SJSA1 (cell line): Measurements from ENCODE around the gene NME3. TPM values are rescaled to one million over a fixed set of nuclear protein-coding genes. Genes with fewer than 3 reads are reported as not detected.
"Not testable (repeated sequence)": the region's sequence is repeated elsewhere in the genome, so short reads cannot be mapped to it uniquely, and the experiment has no call there.

Experiments used
- DNase-seq, 2 experiments: peaks; one replicate each; pipeline ENCODE4 v3.0.0-alpha.2; 2015 to 2020; ENCODE audit warnings: low spot score in 2 of 2, low read depth in 1 of 2
- H3K27ac ChIP-seq: fragments of 250-450 bp; sonication (Bioruptor Pico); 2 replicates; pipeline ENCODE4 v1.5.1; 2020; ENCODE audit warnings: mild to moderate bottlenecking, moderate library complexity
- H3K27me3 ChIP-seq: fragments of 250-450 bp; sonication (Bioruptor Pico); replicated peaks from 2 replicates; pipeline ENCODE4 v1.5.1; 2020; ENCODE audit warnings: mild to moderate bottlenecking, moderate library complexity
- H3K36me3 ChIP-seq: fragments of 250-450 bp; sonication (Bioruptor Pico); 2 replicates; pipeline ENCODE4 v1.5.1; 2020; ENCODE audit warnings: mild to moderate bottlenecking
- H3K4me1 ChIP-seq: fragments of 250-450 bp; sonication (Bioruptor Pico); replicated peaks from 2 replicates; pipeline ENCODE4 v1.6.1; 2021; ENCODE audit warnings: mild to moderate bottlenecking
- H3K4me3 ChIP-seq: fragments of 250-450 bp; sonication (Bioruptor Pico); 2 replicates; pipeline ENCODE4 v1.5.1; 2020; ENCODE audit warnings: mild to moderate bottlenecking
- H3K9me3 ChIP-seq: fragments of 250-450 bp; sonication (Bioruptor Pico); replicated peaks from 2 replicates; pipeline ENCODE4 v1.5.1; 2020; ENCODE audit warnings: mild to moderate bottlenecking
- total RNA-seq: library from RNA; depleted of rRNA; stranded (reverse); fragments of >200 nt; shearing (Covaris generic); gene quantifications from 2 replicates; pipeline ENCODE4 v1.2.3, GENCODE V29; 2014

NME3 gene
- total RNA-seq, 1 experiment from 2014 or later: 19.9 TPM

DNA sequence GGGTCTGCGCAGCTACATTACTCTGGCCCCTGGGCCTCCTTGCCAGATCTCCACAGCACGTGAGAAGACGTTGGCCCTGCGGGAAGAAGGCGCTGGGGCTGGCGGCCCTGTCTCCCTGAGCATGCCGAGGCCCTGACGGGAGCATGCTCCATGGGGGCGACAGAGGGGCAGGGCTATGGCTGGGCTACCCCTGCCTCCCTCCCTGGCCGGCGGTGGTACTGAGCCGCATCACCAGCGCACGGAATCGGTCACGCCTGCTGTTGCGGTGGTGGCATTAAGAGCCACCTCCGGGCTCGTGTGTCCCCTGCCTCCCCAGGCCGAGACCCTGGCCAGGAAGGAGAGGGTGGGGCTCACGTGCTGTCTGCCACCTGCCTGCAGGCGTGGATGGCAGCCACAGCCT, 37.2 kb downstream of the NME3 start:
- H3K27ac ChIP-seq: no peak overlapping the region
- no peaks in the 10 kb centered on the region for H3K27me3 ChIP-seq
- DNase-seq: no peak
- H3K9me3 ChIP-seq: peaks cover 5% of the 10 kb centered on the region
- H3K36me3 ChIP-seq: peaks cover 47% of the 10 kb centered on the region
- H3K4me1 ChIP-seq: no peaks in the 10 kb centered on the region
- H3K4me3 ChIP-seq: no peak overlapping the region

DNA sequence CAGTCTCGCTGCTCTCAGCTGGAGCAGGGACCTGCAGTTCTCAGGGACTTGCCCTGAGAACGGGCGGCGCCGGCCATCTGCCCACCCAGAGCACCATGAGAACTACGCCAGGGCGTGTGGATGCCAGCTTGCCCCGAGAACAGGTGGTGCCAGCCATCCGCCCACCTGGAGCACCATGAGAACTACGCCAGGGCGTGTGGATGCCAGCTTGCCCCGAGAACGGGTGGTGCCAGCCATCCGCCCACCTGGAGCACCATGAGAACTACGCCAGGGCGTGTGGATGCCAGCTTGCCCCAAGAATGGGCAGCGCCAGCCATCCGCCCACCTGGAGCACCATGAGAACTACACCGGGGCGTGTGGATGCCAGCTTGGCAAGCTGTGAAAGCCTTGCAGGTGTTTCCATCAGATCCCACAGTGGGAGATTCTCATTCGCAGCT, 38.8 kb downstream of the NME3 start:
- H3K36me3 ChIP-seq: peaks cover 58% of the 10 kb centered on the region
- not testable (repeated sequence) for H3K9me3 ChIP-seq

DNA sequence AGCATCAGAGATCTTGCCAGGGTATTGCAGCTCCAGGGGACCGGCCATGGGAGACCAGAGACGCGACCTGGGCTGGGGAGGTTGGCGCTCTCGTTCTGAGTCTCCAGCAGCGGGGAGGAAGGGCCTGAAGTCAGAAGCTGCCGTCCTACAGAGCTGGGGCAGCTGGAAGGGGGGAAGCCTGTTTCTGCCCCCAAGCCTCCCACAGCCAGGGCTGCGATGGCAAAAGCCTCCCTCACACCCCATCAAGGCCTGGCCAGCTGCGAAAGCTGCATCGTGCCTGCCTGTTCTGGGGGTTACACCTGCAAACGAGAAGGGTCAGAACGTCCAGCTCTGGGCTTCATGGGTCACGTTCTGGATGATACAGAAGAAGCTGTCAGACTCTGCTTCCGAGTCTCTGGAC, 39.3 kb downstream of the NME3 start:
- no peaks in the 10 kb centered on the region for H3K4me1 ChIP-seq
- peaks cover 63% of the 10 kb centered on the region for H3K36me3 ChIP-seq
- no peak for DNase-seq
- H3K27ac ChIP-seq: no peak overlapping the region
- peaks cover 5% of the 10 kb centered on the region for H3K9me3 ChIP-seq
- H3K4me3 ChIP-seq: no peak overlapping the region
- H3K27me3 ChIP-seq: no peaks in the 10 kb centered on the region

More for the DNA sequence above, 38.8 kb downstream of the NME3 start:
- DNase-seq, H3K27me3 ChIP-seq, H3K4me1 ChIP-seq, H3K4me3 ChIP-seq, H3K27ac ChIP-seq: not testable (repeated sequence)

DNA sequence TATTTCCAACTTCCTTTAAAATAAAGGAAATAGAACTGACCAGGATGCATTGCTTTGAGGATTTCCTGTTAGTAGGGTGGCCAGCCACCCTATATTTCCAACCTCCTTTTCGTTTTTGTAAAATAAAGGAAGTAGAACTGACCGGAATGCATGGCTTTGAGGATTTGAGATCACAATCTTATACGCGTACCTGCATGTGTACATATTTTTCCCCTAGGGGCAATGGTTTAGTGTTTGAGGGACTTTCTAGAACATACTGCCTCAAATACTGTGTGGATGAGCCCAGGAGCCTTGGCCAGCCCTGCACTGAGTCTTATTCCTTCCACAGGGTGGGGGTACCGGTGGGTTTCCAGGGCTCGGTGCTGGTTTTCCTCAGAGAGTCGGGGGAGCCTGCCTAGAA, 39.7 kb downstream of the NME3 start:
- no peaks in the 10 kb centered on the region for H3K27me3 ChIP-seq
- H3K9me3 ChIP-seq: peaks cover 5% of the 10 kb centered on the region
- H3K4me1 ChIP-seq: no peaks in the 10 kb centered on the region
- H3K4me3 ChIP-seq: no peak overlapping the region
- H3K27ac ChIP-seq: no peak overlapping the region
- DNase-seq: no peak
- H3K36me3 ChIP-seq: peaks cover 67% of the 10 kb centered on the region

DNA sequence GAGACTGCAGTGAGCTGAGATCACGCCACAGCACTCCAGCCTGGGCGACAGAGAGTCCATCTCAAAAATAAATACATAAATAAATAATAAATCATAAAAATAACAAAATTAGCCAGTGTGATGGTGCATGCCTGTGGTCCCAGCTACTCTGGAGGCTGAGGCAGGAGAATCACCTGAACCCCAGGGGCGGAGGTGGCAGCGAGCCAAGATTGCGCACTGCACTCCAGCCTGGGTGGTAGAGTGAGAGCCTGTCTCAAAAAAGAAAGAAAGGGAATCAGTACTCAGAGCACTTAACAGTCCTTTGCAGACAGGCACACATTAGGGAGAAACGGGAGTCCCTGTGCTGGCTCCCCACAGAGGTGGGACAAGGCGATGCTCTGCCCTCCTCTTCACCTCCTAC, 40.3 kb downstream of the NME3 start:
- DNase-seq: no peak
- H3K4me3 ChIP-seq: no peak overlapping the region
- no peak overlapping the region for H3K27ac ChIP-seq
- peaks cover 73% of the 10 kb centered on the region for H3K36me3 ChIP-seq
- no peaks in the 10 kb centered on the region for H3K27me3 ChIP-seq
- no peaks in the 10 kb centered on the region for H3K4me1 ChIP-seq
- H3K9me3 ChIP-seq: peaks cover 5% of the 10 kb centered on the region

DNA sequence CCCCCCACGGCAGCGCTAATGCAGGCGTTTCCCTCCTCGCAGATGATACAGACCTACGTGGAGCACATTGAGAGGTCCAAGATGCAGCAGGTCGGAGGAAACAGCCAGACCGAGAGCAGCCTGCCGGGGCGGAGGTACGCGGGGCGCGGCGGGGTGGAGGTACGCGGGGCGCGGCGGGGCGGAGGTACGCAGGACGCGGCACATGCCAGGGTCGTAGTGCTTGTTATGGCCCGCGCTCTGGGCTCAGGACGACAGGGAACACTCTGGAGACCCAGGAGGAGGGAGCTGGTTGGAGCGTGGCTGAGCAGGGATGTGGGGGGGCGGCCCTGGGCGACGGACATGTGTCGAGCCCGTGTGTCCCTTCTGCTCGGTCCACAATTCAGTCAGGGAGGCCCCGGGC, 41.9 kb downstream of the NME3 start:
- H3K27me3 ChIP-seq: no peaks in the 10 kb centered on the region
- H3K4me3 ChIP-seq: no peak overlapping the region
- no peak for DNase-seq
- no peaks in the 10 kb centered on the region for H3K9me3 ChIP-seq
- peaks cover 75% of the 10 kb centered on the region for H3K36me3 ChIP-seq
- no peaks in the 10 kb centered on the region for H3K4me1 ChIP-seq
- no peak overlapping the region for H3K27ac ChIP-seq

DNA sequence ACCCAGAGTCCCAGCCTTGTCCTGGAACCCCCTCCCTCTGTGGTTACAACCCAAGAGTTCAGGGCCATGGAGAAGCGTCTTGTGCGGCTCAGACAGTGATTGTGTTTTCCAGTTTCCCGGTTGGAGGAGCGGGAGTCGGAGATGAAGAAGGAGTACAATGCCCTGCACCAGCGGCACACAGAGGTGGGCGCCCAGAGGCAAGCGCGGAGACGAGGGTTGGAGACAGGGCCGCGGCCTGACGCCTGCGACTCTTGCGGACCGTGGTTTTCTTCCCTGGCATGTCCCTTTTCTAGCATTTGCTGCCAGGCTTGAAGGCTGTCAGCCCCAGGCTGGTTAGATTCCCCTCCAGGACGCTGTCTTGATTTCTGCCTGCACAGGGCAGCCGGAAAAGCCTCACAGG, 42.3 kb downstream of the NME3 start:
- DNase-seq: no peak
- peaks cover 75% of the 10 kb centered on the region for H3K36me3 ChIP-seq

DNA sequence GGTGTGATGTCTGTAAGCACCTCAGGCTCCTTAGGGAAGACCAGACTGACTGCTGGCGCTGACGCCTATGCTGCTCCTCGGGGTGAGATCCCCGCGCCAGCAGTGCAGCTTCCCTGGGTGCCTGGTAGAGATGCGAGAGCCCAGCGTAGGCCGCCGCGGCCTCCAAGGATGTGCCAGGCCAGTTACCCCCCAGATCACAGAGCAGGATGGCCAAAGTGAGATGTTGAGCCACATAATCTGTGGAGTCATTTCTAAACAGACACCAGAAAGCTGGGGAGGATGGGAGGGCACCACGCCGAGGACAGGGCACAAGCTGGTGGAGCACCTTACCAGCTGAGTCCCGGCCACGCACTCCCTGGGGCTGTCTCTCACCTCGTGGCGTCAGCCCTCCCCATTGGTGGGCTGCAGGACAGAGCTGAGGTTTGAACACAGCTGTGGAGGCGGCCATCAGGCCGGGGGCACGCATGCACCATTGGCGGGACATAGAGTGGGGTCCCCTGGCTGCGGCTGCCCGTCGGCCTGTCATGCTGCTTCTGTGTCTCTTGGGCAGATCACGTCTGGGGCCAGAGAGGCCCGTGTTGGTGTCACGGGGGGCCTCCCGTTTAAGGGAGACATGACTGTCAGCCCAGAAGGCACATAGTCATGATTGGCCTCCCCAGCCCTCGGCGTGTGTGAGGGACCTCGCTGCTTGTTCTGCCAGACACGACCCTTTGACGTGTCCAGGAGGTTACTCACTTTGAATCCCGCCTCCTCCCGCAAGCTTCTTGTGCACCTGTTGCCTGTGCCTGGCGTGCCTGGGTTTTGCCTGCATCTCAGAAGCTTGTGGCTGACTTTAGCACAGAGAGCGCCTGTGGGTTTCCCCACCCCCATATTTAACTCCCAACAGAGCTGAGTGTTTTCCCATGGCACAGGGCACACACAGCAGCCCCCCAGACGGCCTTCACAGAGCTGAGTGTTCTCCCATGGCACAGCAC, 43.4 kb downstream of the NME3 start:
- DNase-seq: no peak
- Histone ChIP-seq H3K27ac (no peak overlapping the region), H3K9me3 (no peaks in the 10 kb centered on the region), H3K36me3 (peaks cover 66% of the 10 kb centered on the region), H3K27me3 (no peaks in the 10 kb centered on the region), H3K4me1 (peaks cover 9% of the 10 kb centered on the region), H3K4me3 (no peak overlapping the region)

More for the DNA sequence above, 42.3 kb downstream of the NME3 start:
- H3K4me1 ChIP-seq: no peaks in the 10 kb centered on the region
- H3K27ac ChIP-seq: no peak overlapping the region
- no peaks in the 10 kb centered on the region for H3K27me3 ChIP-seq
- no peak overlapping the region for H3K4me3 ChIP-seq
- H3K9me3 ChIP-seq: no peaks in the 10 kb centered on the region

DNA sequence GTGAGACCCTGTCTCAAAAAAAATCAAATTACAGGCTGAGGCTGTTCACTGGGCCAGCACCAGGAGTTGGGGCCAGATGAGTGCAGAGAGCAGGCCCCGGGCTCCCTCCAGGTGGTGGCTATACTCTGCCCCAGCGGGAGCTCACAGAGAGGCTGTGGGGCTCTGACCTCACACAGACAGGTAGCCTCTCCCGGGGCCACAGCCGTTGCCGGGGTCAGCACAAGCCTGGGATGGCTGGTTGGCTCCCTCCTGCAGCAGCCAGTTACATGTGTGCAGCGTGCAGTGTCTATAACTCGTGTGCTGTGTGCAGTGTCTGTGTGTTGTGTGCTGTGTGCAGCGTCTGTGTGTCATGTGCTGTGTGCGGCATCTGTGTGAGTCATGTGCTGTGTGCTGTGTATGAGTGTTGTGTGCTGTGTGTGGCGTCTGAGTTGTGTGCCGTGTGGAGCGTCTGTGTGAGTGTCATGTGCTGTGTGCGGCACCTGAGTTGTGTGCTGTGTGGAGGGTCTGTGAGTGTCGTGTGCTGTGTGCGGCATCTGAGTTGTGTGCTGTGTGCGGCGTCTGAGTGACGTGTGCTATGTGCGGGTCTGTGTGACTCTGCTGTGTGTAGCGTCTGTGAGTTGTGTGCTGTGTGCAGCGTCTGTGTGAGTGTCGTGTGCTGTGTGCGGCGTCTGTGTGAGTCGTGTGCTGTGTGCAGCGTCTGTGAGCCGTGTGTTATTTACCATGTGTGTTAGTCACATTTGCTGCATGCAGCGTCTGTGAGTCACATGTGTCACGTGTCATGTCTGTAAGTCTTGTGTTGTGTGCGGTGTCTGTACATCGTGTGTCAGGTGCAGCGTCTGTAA, 44.5 kb downstream of the NME3 start:
- Histone ChIP-seq H3K9me3 (no peaks in the 10 kb centered on the region), H3K4me1 (peaks cover 17% of the 10 kb centered on the region), H3K27me3 (no peaks in the 10 kb centered on the region), H3K4me3 (no peak overlapping the region), H3K36me3 (peaks cover 59% of the 10 kb centered on the region), H3K27ac (no peak overlapping the region)
- DNase-seq: no peak

DNA sequence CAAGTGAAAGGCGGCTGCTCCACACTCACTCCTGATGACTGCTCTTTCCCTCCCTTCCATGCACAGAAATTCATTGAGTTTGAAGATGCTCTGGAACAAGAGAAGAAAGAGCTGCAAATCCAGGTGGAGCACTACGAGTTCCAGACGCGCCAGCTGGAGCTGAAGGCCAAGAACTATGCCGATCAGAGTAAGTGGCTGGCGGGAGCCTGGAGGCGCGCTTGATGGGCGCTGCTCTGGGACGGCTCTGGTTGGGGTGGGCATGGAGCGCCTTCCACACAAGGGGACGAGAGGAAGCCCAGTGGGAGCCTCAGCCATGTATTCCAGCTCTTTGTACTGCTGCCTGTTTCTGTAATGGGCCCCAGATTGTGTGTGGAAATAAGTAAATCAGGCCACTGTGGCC, 46.9 kb downstream of the NME3 start:
- no peak overlapping the region for H3K4me3 ChIP-seq
- H3K27me3 ChIP-seq: no peaks in the 10 kb centered on the region
- no peak overlapping the region for H3K27ac ChIP-seq
- H3K36me3 ChIP-seq: peaks cover 45% of the 10 kb centered on the region
- no peaks in the 10 kb centered on the region for H3K9me3 ChIP-seq
- DNase-seq: no peak
- H3K4me1 ChIP-seq: peaks cover 33% of the 10 kb centered on the region

DNA sequence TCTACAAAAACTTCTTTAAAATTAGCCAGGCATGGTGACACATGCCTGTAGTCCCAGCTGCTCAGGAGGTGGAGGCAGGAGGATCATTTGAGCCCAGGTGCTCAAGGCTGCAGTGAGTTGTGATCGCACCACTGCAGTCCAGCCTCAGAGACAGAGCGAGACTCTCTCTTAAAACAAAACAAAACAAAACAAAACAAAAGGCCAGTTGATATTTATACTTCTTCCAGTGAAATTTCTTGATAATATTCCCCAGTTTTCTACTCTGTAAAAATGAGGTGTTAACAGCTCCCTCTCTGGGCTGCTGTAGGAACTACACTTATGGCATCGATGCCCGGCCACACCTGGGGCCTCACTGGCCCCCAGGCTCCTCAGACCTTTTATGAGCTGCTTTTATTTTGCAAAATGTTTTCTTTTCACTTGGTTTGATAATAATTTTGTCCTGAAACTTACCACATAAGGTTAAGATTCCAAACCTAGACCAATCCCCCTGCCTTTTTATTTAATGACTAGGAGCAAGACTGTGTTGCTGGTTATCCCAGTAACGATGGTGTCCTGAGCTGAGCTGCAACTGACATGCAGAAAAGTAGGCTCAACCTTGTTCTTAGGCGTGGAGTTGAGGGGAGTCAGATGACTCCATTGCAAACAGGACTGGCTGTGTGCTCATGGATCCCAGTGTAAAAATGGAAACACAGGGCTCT, 47.7 kb downstream of the NME3 start:
- H3K4me3 ChIP-seq: no peak overlapping the region

DNA sequence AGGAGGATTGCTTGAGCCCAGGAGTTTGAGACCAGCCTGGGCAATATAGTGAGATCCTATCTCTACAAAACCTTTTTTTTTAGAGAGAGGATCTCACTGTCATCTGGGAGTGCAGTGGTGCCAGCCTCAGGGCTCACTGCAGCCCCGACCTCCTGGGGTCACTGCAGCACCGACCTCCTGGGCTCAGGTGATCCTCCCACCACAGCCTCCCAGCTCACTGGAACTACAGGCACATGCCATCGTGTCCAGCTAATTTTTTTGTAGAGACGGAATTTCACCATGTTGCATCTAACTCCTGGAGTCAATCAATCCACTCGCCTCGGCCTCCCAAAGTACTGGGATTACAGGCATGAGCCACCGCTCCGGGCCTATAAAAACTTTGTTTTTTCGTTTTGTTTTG, 50.0 kb downstream of the NME3 start:
- Histone ChIP-seq H3K4me3 (no peak overlapping the region), H3K9me3 (no peaks in the 10 kb centered on the region), H3K27me3 (no peaks in the 10 kb centered on the region), H3K4me1 (peaks cover 33% of the 10 kb centered on the region), H3K27ac (peak overlapping the region; percentile 37), H3K36me3 (peaks cover 22% of the 10 kb centered on the region)
- DNase-seq: peak in 1 of 2 experiments; percentile 60

More for the DNA sequence above, 47.7 kb downstream of the NME3 start:
- H3K9me3 ChIP-seq: no peaks in the 10 kb centered on the region
- DNase-seq: peak in 1 of 2 experiments; percentile 73
- peaks cover 41% of the 10 kb centered on the region for H3K36me3 ChIP-seq
- peak overlapping the region; percentile 37; the same call in 1 of the 2 replicates for H3K27ac ChIP-seq
- peaks cover 33% of the 10 kb centered on the region for H3K4me1 ChIP-seq
- H3K27me3 ChIP-seq: no peaks in the 10 kb centered on the region
